ENCODE results near the gene ZNF319.
A peak's percentile ranks its signal among the peaks of the same experiment; 100 is the strongest.

Gene ZNF319

DNA sequence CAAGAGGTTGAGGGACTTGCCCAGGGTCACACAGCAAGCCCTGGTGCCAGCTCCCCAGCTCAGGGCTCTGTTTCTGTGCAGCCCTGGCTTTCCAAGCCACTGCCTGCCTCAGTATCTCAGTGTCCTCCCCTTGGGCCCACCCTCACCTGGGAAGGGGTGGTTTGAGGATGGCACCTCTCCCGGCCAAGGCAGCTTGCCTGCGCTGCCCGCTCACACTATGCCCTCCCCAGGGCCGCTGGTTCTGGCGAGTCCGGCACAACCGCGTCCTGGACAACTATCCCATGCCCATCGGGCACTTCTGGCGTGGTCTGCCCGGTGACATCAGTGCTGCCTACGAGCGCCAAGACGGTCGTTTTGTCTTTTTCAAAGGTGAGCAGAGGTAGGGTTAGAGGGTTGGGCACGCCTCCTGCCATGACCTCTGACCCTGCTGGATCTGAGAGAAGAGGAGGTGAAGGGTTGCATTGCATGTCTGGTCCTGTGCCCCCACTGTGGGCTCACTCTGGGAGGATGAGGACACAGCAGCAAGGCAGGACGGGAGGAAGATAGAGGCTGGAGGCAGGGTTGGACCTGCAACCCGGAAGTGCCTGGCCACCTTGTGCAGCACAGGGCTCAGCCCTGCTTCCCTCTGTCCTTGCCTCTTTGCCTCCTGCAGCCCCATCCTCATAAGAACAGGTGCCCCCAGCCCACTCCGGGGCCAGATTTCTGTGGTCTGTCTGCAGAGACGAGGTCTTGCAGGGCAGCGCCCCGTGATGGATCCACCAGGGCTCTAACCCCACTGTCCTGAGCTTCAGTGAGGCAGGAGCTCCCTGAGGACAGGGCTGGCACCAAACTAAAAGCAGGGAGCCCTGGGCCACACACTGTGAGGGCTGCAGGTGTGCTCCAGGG, 41.8 kb upstream of the ZNF319 start:
- no peak for TF ChIP-seq GATA3 (IDR thresholded peaks at IDR 0.05; ENCODE audit: low read depth, low read length)
- TF ChIP-seq GATA2 (IDR thresholded peaks at IDR 0.05; ENCODE audit: low read depth, low read length): no peak

GRCh38 chr16:58041628-58041955, 41.1 kb upstream of the ZNF319 start:
- TF ChIP-seq GATA2 (IDR thresholded peaks at IDR 0.05; ENCODE audit: low read depth, low read length) (no peak), GATA3 (IDR thresholded peaks at IDR 0.05; ENCODE audit: low read depth, low read length) (no peak)

DNA sequence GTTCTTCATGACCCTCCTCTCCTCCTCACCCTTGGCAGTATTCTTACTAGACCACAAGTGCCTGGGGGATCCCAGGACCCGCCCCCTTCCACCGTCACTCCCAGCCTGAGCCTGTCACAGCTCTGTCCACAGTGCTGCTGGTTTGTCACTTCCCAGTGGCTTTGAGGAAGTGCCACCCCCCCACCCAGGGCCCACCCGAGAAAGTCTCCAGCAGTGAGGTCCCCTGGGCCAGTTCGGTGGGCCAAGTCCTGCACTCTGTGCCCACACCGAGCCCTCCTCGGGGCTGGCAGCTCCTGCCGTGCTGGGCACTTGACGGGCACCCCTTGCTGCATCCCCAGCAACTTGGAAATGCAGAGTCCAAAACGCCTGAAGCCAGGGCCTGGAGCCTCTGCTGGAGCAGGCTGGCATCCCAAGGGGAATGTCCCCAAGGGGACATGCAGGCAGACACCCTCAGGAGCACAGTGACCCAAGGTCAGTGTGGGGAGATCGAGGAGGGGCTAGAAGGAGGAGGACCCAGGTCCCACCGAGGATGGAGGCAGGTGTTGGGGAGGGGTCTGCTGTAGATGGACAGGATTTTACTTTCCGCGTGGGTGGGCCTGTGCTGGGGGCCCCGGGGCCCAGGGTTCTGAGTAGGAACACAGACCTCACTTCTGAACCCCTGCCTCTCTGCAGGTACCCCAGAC, 40.6 kb upstream of the ZNF319 start:
- TF ChIP-seq GATA2 (IDR thresholded peaks at IDR 0.05; ENCODE audit: low read depth, low read length): no peak
- no peak for TF ChIP-seq GATA3 (IDR thresholded peaks at IDR 0.05; ENCODE audit: low read depth, low read length)

GRCh38 chr16:58040496-58040846, 40.0 kb upstream of the ZNF319 start:
- TF ChIP-seq GATA2 (IDR thresholded peaks at IDR 0.05; ENCODE audit: low read depth, low read length) (no peak), GATA3 (IDR thresholded peaks at IDR 0.05; ENCODE audit: low read depth, low read length) (no peak)

DNA sequence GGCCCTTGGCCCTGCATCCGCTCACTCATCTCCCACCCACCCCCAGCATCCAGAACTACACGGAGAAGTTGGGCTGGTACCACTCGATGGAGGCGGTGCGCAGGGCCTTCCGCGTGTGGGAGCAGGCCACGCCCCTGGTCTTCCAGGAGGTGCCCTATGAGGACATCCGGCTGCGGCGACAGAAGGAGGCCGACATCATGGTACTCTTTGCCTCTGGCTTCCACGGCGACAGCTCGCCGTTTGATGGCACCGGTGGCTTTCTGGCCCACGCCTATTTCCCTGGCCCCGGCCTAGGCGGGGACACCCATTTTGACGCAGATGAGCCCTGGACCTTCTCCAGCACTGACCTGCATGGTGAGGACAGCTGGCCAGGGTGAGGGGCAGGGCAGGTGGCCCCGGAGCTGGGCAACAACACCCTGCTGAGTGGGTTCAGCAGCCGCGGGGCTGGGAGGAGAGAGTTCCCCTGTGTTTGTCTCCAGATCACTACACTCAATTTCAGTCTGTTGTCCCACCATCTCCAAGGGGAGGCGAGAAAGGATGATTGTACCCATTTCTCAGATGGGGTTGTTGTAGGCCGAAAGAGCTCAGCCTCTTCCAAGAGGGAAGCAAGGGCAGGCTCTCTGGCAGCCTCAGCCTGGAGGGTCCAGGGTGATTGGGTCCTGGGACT, 39.5 kb upstream of the ZNF319 start:
- TF ChIP-seq GATA2 (IDR thresholded peaks at IDR 0.05; ENCODE audit: low read depth, low read length) (no peak), GATA3 (IDR thresholded peaks at IDR 0.05; ENCODE audit: low read depth, low read length) (no peak)

- TF ChIP-seq GATA2 (IDR thresholded peaks at IDR 0.05; ENCODE audit: low read depth, low read length): no peak
- no peak for TF ChIP-seq GATA3 (IDR thresholded peaks at IDR 0.05; ENCODE audit: low read depth, low read length)
Measured at GRCh38 chr16:58038219-58038641, 37.8 kb upstream of the ZNF319 start.

DNA sequence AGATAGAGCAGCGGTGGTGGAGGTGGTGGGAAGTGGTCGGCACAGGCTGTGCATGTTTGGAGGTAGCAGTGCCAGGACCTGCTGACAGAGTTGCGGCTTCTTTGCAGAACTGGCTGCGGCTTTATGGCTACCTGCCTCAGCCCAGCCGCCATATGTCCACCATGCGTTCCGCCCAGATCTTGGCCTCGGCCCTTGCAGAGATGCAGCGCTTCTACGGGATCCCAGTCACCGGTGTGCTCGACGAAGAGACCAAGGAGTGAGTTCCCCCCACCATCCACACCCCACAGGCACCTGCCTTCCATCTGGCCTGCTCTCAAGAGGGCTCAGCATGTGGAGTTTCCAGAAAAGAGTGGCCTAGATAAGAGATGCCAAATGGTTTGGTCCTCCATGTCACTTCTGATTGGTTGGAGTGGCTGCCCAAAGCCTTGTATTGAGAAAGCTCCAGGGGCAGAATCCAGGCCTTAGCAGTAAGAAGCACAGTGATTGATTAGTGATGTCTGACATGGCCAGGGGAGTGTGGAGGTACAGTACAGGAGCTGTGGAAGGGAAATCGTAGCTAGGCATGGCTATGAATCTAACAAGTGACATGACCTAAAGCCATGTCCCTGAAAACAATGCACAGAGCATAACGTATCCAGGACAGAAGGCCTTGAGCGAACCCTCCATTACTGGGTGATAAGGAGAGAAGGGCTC, 37.0 kb upstream of the ZNF319 start:
- no peak for TF ChIP-seq GATA2 (IDR thresholded peaks at IDR 0.05; ENCODE audit: low read depth, low read length)
- TF ChIP-seq GATA3 (IDR thresholded peaks at IDR 0.05; ENCODE audit: low read depth, low read length): no peak

- TF ChIP-seq GATA2 (IDR thresholded peaks at IDR 0.05; ENCODE audit: low read depth, low read length) (no peak), GATA3 (IDR thresholded peaks at IDR 0.05; ENCODE audit: low read depth, low read length) (no peak)
Measured at GRCh38 chr16:58036943-58037342, 36.5 kb upstream of the ZNF319 start.

- peak; percentile 59 for TF ChIP-seq GATA2 (IDR thresholded peaks at IDR 0.05; ENCODE audit: low read depth, low read length)
- no peak for TF ChIP-seq GATA3 (IDR thresholded peaks at IDR 0.05; ENCODE audit: low read depth, low read length)
Measured at GRCh38 chr16:58035356-58036170, 35.1 kb upstream of the ZNF319 start.

- TF ChIP-seq GATA2 (IDR thresholded peaks at IDR 0.05; ENCODE audit: low read depth, low read length) (no peak), GATA3 (IDR thresholded peaks at IDR 0.05; ENCODE audit: low read depth, low read length) (no peak)
Measured at GRCh38 chr16:58034774-58035173, 34.3 kb upstream of the ZNF319 start.

- TF ChIP-seq GATA2 (IDR thresholded peaks at IDR 0.05; ENCODE audit: low read depth, low read length) (no peak), GATA3 (IDR thresholded peaks at IDR 0.05; ENCODE audit: low read depth, low read length) (no peak)
Measured at GRCh38 chr16:58034128-58034685, 33.7 kb upstream of the ZNF319 start.

- TF ChIP-seq GATA2 (IDR thresholded peaks at IDR 0.05; ENCODE audit: low read depth, low read length) (peak; percentile 91), GATA3 (IDR thresholded peaks at IDR 0.05; ENCODE audit: low read depth, low read length) (no peak)
Measured at GRCh38 chr16:58032710-58033293, 32.3 kb upstream of the ZNF319 start.

Data from SH-SY5Y (cell line).